Measurements from ENCODE around the gene CERS5. TPM values are rescaled to one million over a fixed set of nuclear protein-coding genes. Genes with fewer than 3 reads are reported as not detected.

The CERS5 gene
- total RNA-seq, 1 experiment from 2014 or later, result 58.1 TPM

DNA sequence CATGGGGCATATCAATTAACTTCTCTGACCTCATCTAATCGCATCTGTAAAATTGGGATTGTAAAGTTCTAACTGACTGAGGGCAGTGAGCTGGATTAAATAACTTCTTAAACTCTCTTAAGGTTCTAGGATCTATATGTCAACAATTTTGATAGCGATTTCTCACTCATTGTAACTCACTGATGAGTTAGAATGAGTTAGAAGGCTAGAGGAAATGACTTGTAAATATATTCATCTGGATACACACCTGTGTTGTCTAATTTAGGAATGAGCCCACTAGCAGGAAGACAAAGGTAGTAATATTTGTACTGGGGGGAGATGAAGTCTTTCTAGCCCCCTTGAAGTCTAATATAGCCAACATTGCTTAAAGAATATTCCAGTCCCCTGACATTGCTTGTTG, 46.3 kb upstream of the CERS5 start:
- intact Hi-C loops (cut with micrococcal nuclease), result no loop called here
- Mint-ChIP-seq H3K27me3 (ENCODE audit: insufficient read depth, unreplicated experiment) (no peaks in the 10 kb centered on the region), H3K4me1 (ENCODE audit: insufficient read depth, unreplicated experiment) (peaks cover 32% of the 10 kb centered on the region), H3K9me3 (ENCODE audit: unreplicated experiment) (no peaks in the 10 kb centered on the region), H3K36me3 (ENCODE audit: insufficient read depth, unreplicated experiment) (no peaks in the 10 kb centered on the region), H3K4me3 (ENCODE audit: unreplicated experiment) (no peak overlapping the region), H3K27ac (ENCODE audit: low read depth, unreplicated experiment) (no peak overlapping the region)
- no peak for DNase-seq (ENCODE audit: unreplicated experiment)
- BruUV-seq (replicated peaks), result no TSS peak
- ChIA-PET POLR2A (interaction anchor here (1.2 to 4.6 kb wide), 5 partner anchors 8 to 188 kb away, joined by 3 to 69 read pairs (median 10); partner anchors contain the start of genes LARP4 and LIMA1), CTCF (interaction anchor here (0.6 to 2.3 kb wide), 6 partner anchors 8 to 914 kb away, joined by 3 to 14 read pairs (median 4); partner anchors contain the start of gene CERS5)
- TF ChIP-seq, protein P1, sequence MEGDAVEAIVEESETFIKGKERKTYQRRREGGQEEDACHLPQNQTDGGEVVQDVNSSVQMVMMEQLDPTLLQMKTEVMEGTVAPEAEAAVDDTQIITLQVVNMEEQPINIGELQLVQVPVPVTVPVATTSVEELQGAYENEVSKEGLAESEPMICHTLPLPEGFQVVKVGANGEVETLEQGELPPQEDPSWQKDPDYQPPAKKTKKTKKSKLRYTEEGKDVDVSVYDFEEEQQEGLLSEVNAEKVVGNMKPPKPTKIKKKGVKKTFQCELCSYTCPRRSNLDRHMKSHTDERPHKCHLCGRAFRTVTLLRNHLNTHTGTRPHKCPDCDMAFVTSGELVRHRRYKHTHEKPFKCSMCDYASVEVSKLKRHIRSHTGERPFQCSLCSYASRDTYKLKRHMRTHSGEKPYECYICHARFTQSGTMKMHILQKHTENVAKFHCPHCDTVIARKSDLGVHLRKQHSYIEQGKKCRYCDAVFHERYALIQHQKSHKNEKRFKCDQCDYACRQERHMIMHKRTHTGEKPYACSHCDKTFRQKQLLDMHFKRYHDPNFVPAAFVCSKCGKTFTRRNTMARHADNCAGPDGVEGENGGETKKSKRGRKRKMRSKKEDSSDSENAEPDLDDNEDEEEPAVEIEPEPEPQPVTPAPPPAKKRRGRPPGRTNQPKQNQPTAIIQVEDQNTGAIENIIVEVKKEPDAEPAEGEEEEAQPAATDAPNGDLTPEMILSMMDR (IDR thresholded peaks at IDR 0.05; ENCODE audit: unreplicated experiment), result no peak

GRCh38 chr12:50212071-50212467, 44.9 kb upstream of the CERS5 start:
- POLR2A ChIA-PET, result interaction anchor here (0.7 to 4.6 kb wide), 11 partner anchors 9 to 240 kb away, joined by 3 to 69 read pairs (median 5); partner anchors contain the start of genes COX14, LARP4 and LIMA1
- BruUV-seq (replicated peaks), result no TSS peak
- CTCF ChIA-PET, result interaction anchor here (0.7 to 2.3 kb wide), 7 partner anchors 9 to 1876 kb away, joined by 3 to 14 read pairs (median 4); no protein-coding TSS in a partner anchor
- no peaks in the 10 kb centered on the region for H3K27me3 Mint-ChIP-seq (ENCODE audit: insufficient read depth, unreplicated experiment)
- H3K9me3 Mint-ChIP-seq (ENCODE audit: unreplicated experiment), result no peaks in the 10 kb centered on the region
- H3K36me3 Mint-ChIP-seq (ENCODE audit: insufficient read depth, unreplicated experiment), result no peaks in the 10 kb centered on the region
- no peak overlapping the region for H3K4me3 Mint-ChIP-seq (ENCODE audit: unreplicated experiment)
- H3K4me1 Mint-ChIP-seq (ENCODE audit: insufficient read depth, unreplicated experiment), result peaks cover 25% of the 10 kb centered on the region
- peak overlapping the region; percentile 92 for H3K27ac Mint-ChIP-seq (ENCODE audit: low read depth, unreplicated experiment)
- TF ChIP-seq, protein P1 (IDR thresholded peaks at IDR 0.05; ENCODE audit: unreplicated experiment), result no peak
- DNase-seq (ENCODE audit: unreplicated experiment), result no peak
- intact Hi-C loops (cut with micrococcal nuclease), result no loop called here

DNA sequence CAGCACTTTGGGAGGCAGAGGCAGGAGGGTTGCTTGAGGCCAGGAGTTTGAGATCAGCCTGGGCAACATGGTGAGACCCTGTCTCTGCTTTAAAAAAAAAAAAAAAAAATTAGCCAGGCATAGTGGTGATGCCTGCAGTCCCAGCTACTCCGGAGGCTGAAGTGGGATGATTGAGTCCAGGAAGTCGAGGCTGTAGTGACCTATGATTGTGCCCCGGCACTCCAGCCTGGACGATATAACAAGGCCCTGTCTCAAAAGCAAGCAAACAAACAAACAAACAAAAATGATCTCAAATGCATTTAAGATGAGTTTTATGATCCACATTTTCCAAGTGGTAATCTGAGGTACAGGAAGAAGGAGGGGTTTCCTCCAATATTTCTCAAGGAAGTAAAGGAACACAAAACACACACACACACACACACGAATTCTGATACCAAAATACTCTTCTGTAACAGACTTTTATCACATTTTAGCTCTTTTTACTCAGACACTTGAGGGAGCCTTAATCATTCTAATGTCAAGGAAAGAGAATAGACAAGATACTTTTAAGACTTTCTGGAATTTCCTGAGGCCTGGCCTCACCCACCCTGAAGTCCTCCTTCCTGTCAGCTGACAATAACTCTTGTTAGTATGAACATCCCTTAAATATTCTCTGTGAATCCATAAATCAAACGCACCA, 44.4 kb upstream of the CERS5 start:
- Mint-ChIP-seq H3K27me3 (ENCODE audit: insufficient read depth, unreplicated experiment) (no peaks in the 10 kb centered on the region), H3K36me3 (ENCODE audit: insufficient read depth, unreplicated experiment) (peaks cover 2% of the 10 kb centered on the region), H3K4me3 (ENCODE audit: unreplicated experiment) (no peak overlapping the region), H3K27ac (ENCODE audit: low read depth, unreplicated experiment) (peak overlapping the region; percentile 92), H3K9me3 (ENCODE audit: unreplicated experiment) (no peaks in the 10 kb centered on the region), H3K4me1 (ENCODE audit: insufficient read depth, unreplicated experiment) (peaks cover 23% of the 10 kb centered on the region)
- ChIA-PET POLR2A (interaction anchor here (0.7 to 4.6 kb wide), 10 partner anchors 10 to 241 kb away, joined by 3 to 69 read pairs (median 4); partner anchors contain the start of genes COX14, LARP4 and LIMA1), CTCF (interaction anchor here (0.6 to 2.3 kb wide), 8 partner anchors 9 to 211 kb away, joined by 3 to 14 read pairs (median 4); no protein-coding TSS in a partner anchor)
- no TSS peak for BruUV-seq (replicated peaks)
- intact Hi-C loops (cut with micrococcal nuclease), result no loop called here
- no peak for DNase-seq (ENCODE audit: unreplicated experiment)
- TF ChIP-seq, protein P1 (IDR thresholded peaks at IDR 0.05; ENCODE audit: unreplicated experiment), result no peak

- no TSS peak for BruUV-seq (replicated peaks)
- H3K27me3 Mint-ChIP-seq (ENCODE audit: insufficient read depth, unreplicated experiment), result no peaks in the 10 kb centered on the region
- POLR2A ChIA-PET, result interaction anchor here (0.8 to 7.5 kb wide), 3 partner anchors 9 to 193 kb away, joined by 4 to 59 read pairs (median 4); partner anchors contain the start of gene LARP4
Measured at GRCh38 chr12:50207424-50207823, 40.3 kb upstream of the CERS5 start.

More at GRCh38 chr12:50207424-50207823, 40.3 kb upstream of the CERS5 start:
- intact Hi-C loops (cut with micrococcal nuclease), result no loop called here
- CTCF ChIA-PET, result no interaction called here
- TF ChIP-seq, protein P1 (IDR thresholded peaks at IDR 0.05; ENCODE audit: unreplicated experiment), result no peak
- no peaks in the 10 kb centered on the region for H3K9me3 Mint-ChIP-seq (ENCODE audit: unreplicated experiment)
- peaks cover 20% of the 10 kb centered on the region for H3K36me3 Mint-ChIP-seq (ENCODE audit: insufficient read depth, unreplicated experiment)
- DNase-seq (ENCODE audit: unreplicated experiment), result no peak
- H3K4me3 Mint-ChIP-seq (ENCODE audit: unreplicated experiment), result no peak overlapping the region
- peaks cover 20% of the 10 kb centered on the region for H3K4me1 Mint-ChIP-seq (ENCODE audit: insufficient read depth, unreplicated experiment)
- H3K27ac Mint-ChIP-seq (ENCODE audit: low read depth, unreplicated experiment), result no peak overlapping the region
